Erythroblast (primary cell): ENCODE measurements around the gene PRKAR1B.
"Not testable (repeated sequence)": the region's sequence is repeated elsewhere in the genome, so short reads cannot be mapped to it uniquely, and the experiment has no call there.

Source experiments
- DNase-seq, 2 experiments: peaks; one replicate each; lab custom pipeline; 2025; lab: John Stamatoyannopoulos, UW
- GATA1 ChIP-seq: IDR thresholded peaks from 2 replicates; pipeline ENCODE4 v1.6.1; 2011; ENCODE audit warnings: low read depth, mild to moderate bottlenecking, control low read depth, low read length, moderate library complexity
- POLR2A ChIP-seq: IDR thresholded peaks from 2 replicates; pipeline ENCODE4 v1.6.1; 2011; ENCODE audit warnings: mild to moderate bottlenecking, low read length

The PRKAR1B gene

DNA sequence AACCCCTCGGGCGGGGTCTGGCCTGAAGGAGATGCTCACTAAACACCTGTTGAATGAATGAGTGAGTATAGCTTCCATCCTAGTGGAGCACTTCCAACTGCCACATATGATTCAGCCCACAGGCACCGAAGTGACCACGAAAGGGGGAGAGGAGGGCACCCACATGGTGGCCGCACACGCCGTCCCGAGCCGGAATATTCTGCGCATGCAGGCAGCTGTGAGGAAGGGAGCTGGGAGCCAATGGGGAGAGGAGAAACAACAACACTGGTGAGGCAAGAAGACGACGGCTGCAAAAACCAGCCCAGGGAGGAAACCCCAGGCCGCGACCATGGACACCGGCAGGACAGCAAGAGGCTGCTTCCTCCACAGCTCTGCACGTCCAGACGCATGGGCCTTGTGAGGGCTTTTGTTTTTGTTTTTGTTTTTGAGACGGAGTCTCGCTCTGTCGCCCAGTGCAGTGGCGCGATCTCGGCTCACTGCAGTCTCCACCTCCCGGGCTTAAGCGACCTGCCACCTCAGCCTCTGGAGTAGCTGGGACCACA lies 67.7 kb downstream of the PRKAR1B start:
- no peak for TF ChIP-seq GATA1
- TF ChIP-seq POLR2A = no peak
- no peak for DNase-seq

DNA sequence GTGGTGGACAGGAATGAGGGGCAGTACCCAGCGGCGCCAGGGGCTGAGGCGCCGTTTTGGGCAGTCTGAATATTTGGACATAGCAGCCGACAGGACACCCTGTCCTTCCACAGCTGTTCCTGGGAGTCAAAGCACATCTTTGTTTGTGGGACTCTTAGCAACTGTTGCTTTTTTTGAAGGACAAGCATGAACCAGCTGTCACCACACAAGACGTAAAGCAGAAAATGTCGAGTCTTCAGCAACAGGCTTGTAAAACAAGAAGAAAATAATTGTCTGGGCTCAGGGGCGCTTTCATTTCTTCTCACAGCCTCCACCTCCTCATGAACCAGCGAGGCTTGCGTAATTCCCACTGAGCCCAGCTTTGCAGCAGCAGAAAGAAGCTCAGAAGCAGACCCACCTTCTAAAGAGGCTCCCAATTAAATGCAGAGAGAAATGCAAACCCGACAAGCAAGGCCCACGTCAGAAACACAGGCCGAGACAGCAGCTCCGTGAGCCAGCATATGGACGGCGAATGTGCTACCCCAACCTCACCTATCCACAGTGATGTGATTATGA lies 69.4 kb downstream of the PRKAR1B start:
- TF ChIP-seq GATA1 (no peak), POLR2A (no peak)
- DNase-seq = no peak

DNA sequence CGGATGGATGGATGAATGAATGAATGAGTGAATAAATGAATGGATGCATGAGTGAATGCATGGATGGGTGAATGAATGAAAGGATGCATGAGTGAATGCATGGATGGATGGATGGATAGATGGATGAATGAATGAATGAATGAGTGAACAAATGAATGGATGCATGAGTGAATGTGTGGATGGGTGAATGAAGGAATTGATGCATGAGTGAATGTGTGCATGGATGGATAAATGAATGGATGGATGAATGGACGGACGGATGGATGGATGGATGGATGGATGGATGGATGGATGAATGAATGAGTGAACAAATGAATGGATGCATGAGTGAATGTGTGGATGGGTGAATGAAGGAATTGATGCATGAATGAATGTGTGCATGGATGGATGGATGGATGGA lies 70.1 kb downstream of the PRKAR1B start:
- DNase-seq = not testable (repeated sequence)

DNA sequence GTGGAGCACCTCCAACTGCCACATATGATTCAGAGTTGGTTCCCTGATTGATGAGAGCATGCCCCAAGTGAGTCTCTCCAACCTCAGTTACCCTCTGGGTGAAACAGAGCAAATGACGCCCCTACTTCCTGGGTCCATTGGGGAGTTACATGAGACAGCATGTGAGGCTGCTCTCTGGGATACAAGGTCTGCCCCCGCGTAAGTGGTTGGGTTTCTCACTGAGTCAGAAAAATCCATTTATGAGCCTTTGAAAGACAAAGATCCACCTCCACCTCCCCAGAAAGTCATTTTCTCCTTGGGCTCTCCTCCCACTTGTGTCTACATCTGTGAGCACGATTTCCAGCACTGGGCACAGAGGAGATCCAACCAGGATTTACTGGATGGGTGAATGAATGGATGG lies 71.3 kb downstream of the PRKAR1B start:
- no peak for TF ChIP-seq POLR2A
- no peak for TF ChIP-seq GATA1
- DNase-seq = no peak

DNA sequence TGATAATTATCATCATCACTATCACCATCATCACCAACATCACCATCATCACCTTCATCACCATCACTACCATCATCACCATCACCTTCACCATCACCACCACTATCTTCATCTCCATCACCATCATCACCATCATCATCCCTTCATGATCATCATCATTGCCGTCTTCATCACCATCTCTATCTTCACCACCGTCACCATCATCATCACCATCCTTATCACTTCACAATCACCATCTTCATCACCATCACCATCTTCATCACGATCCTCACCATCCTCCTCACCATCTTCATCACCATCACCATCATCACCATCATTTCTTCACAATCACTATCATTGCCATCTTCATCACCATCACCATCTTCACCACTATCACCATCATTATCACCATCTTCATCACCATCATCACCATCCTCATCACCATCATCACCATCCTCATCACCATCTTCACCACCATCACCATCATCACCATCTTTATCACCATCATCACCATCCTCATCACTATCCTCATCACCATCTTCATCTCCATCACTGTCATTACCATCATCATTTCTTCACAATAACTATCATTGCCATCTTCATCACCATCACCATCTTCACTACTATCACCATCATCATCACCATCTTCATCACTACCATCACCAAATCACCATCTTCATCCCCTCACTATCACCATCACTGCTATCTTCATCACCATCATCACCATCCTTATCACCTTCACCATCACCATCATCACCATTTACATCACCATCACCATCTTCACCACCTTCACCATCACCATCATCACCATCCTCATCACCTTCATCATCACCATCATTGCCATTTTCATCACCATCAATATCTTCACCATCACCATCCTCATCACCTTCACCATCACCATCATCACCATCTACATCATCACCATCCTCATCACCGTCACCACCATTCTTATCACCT lies 73.0 kb downstream of the PRKAR1B start:
- no peak for TF ChIP-seq POLR2A
- no peak for TF ChIP-seq GATA1

DNA sequence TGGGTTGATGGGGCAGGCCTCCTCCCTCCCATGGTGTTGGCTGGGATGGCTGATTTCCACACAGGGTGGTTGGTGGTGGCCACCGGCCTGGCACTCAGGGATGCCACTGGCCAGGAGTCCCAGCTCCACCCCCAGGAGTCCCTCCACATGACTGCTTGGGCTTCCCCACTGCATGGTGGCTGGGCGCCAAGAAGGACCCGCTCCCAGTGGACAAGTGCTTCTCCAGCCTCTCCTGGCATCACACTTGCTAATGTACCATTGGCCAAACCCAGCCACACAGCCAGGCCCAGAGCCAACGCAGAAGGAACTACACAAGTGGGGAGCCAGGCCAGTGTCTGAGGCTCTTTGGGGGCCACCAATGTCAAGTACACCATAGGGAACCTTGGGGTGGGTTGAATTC lies 74.2 kb downstream of the PRKAR1B start:
- no peak for TF ChIP-seq GATA1
- DNase-seq = no peak

More for the DNA sequence above, 73.0 kb downstream of the PRKAR1B start:
- DNase-seq = no peak

DNA sequence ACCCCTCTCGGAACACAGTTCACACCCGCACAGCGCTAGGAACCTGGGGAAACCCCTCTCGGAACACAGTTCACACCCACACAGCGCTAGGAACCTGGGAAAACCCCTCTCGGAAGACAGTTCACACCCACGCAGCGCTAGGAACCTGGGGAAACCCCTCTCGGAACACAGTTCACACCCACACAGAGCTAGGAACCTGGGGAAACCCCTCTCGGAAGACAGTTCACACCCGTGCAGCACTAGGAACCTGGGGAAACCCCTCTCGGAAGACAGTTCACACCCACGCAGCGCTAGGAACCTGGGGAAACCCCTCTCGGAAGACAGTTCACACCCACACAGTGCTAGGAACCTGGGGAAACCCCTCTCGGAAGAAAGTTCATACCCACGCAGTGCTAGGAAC lies 74.9 kb downstream of the PRKAR1B start:
- DNase-seq = not testable (repeated sequence)

DNA sequence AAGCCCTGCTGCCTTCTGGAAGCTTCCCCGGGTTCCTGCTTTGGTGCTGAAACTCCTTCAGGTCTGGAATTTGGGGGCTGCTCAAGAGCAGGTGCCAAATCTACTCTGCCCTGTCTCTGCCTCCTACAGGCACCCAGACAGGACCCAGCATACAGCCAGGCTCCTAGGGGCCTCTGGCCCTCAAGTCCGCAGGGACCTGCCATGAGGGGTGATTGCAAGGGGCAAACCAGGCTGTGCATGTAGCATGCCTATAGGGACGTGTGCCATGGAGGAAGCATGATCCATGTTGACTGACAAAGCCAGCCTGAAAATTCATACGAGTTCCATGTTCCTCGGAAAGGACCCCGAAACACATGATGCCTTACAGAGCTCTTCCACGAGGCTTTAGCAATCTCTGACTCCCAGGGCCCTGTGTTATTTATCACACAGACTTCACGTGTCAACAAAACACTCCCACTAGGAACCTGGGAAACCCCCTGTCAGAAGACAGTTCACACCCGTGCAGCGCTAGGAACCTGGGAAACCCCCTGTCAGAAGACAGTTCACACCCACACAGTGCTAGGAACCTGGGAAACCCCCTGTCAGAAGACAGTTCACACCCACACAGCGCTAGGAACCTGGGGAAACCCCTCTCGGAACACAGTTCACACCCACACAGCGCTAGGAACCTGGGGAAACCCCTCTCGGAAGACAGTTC lies 75.9 kb downstream of the PRKAR1B start:
- no peak for DNase-seq
- no peak for TF ChIP-seq GATA1

DNA sequence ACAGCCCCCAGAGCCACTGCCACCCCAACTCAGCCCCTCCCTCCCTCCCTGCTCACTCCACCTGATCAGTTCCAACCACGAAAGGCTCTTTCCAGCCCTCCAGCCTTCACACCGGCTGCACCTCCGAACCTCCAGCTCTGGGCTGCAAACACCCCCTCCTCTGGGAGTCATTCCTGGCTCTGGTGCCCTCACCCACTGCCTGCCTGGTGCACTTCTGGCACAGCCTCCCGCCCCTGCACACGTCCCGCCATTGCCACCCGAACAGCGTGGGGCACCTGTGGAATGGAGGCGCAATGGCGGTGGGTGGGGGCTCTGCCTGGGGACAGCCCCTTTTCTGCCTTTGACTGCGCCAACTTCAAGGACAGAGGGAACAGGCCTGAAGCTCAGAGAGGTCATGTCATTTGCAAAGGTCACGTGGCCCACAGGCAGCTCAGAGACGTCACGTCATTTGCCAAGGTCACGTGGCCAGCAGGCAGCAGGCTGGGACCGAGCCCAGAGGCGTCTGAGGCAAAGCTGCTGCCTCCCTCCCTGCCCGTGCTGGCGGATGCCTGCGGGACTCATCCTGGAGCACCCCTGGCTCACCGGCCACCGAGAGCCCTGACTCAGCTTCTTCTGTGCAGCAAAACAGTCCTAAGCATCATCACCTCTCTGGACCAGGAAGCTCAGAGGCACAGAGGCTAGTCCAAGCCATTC lies 76.6 kb downstream of the PRKAR1B start:
- DNase-seq = no peak
- TF ChIP-seq POLR2A (no peak), GATA1 (no peak)

DNA sequence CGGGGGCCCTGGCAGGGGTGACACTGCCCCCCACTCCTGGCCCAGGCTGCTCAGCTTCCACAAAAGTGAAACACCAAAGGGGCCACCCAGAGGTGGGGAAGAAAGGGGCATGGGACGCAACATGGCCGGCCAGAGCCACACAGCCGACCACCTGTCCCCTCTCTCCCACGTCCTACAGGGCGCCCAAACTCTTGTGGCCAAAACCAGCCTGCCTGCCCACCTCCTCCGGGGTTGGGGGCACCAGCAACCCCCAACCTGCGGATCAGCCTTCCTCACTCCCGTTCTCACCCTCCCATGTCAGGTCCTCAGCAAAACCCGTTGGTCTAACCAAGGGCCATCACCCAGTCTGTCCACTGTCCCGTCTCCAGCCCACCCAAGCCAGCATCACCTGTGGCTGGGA lies 80.1 kb downstream of the PRKAR1B start:
- TF ChIP-seq POLR2A (no peak), GATA1 (no peak)
- DNase-seq = no peak

DNA sequence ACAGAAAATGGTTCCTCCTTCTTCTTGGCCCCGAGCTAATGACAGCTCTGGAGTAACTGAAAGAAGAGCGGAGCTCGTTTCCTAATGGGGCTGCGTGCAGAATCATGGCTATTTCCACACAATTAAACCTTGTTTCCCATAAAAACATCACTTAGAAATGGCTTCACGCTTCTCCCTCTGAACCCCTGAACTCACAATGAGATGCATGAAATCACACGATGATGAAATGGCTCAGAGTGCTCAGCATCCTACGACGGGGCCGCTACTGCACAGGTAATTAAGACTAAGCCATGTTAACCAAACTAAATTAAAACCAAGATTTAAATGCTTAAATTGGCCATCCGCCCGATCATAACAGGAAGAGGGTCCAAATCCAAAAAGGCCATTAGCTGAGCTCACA lies 80.6 kb downstream of the PRKAR1B start:
- DNase-seq = no peak
- TF ChIP-seq GATA1 = no peak
- TF ChIP-seq POLR2A = no peak

DNA sequence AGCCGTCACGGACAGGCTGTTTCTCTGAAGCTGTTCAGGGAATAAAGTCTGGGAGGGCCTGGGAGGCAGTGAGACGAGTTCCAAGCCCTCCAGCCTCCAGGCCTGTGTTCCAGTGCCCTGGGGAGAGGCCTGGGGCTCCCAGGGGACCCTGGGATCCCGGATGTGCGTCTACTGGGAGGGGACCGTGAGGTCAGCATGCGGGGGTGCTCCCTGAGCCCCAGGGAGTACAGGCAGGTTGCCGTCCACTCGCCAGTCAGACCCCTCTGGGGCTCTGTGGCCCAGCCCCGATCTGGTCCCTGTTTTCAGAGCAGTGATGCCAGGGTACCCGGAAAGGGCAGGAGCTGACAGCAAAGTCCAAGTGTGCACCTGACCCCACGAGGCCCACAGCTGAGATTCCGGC lies 81.5 kb downstream of the PRKAR1B start:
- no peak for TF ChIP-seq POLR2A
- TF ChIP-seq GATA1 = no peak
- no peak for DNase-seq

DNA sequence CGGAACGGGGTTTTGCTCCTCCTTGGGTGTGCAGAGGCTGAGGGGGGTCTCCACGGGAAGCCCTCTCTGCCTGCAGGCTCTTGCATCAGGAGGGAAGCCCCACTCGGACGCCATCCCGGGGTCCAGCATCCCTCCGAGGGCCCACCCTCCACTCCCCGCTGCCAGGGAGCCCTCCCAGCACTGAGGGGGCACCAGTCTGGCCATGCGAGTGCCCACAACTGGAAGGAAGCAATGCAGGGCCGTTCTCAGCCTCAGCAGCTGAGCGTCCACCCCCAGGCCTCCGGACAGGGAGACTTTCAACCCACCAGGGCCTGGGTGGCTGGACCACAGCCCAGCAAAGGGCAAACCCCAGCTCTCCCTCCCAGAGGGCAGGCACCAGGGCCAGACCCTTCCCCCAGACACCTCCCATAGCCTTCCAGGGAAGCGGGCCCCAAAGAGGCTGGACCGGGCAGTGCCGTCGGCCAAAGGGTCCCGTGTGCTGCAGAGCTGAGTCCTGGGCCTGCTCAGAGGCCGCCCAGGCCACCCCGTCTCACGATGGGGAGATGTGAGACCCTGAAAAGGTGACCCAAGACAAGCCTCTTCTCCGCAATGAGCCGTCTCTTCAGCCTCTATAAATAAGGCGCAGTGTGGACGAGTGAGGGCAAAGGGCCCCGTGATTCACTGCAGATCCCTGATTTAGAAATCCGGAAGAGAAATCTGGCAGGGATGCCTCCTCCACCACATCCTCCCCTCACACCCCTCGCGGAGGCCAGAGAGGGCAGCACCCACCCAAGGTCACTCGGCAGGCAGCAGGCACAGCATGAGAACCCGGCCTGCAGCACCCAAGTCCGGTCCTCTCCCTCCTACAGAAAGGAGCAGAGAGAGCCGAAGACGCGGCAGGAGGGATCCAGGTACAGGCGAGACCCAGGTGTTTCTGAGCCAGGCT lies 82.4 kb downstream of the PRKAR1B start:
- DNase-seq = no peak

More for the DNA sequence above, 82.4 kb downstream of the PRKAR1B start:
- TF ChIP-seq POLR2A (no peak), GATA1 (no peak)
